ENCODE data around the gene TRIM9. TPM values are rescaled to one million over a fixed set of nuclear protein-coding genes. Genes with fewer than 3 reads are reported as not detected.

TRIM9 gene
- total RNA-seq, 2 experiments from 2014 or later = 1.7 to 2.3 TPM

- H3K27ac Mint-ChIP-seq = no peak overlapping the region
- H3K4me3 Mint-ChIP-seq = no peak overlapping the region
- no peaks in the 10 kb centered on the region for H3K4me1 Mint-ChIP-seq
- no peaks in the 10 kb centered on the region for H3K36me3 Mint-ChIP-seq
- no peak for ATAC-seq (ENCODE audit: low read depth)
- no peaks in the 10 kb centered on the region for H3K9me3 Mint-ChIP-seq
- POLR2A ChIA-PET = no interaction called here
- DNase-seq = no peak
- peaks cover 18% of the 10 kb centered on the region for H3K27me3 Mint-ChIP-seq
These were observed 162.1 kb downstream of the TRIM9 start for GRCh38 chr14:50932592-50933495.

- POLR2A ChIA-PET = no interaction called here
- Mint-ChIP-seq H3K27me3 (peaks cover 14% of the 10 kb centered on the region), H3K9me3 (no peaks in the 10 kb centered on the region), H3K4me1 (no peaks in the 10 kb centered on the region), H3K36me3 (no peaks in the 10 kb centered on the region), H3K4me3 (no peak overlapping the region), H3K27ac (no peak overlapping the region)
- no peak for DNase-seq
- ATAC-seq (ENCODE audit: low read depth) = no peak
These were observed 162.7 kb downstream of the TRIM9 start for GRCh38 chr14:50932156-50932555.

- H3K27me3 Mint-ChIP-seq = peaks cover 14% of the 10 kb centered on the region
- POLR2A ChIA-PET = no interaction called here
- DNase-seq (no peak), ATAC-seq (ENCODE audit: low read depth) (no peak)
- H3K36me3 Mint-ChIP-seq = no peaks in the 10 kb centered on the region
- H3K27ac Mint-ChIP-seq = no peak overlapping the region
- H3K9me3 Mint-ChIP-seq = no peaks in the 10 kb centered on the region
- no peak overlapping the region for H3K4me3 Mint-ChIP-seq
- peaks cover 1% of the 10 kb centered on the region for H3K4me1 Mint-ChIP-seq
These were observed 163.3 kb downstream of the TRIM9 start for GRCh38 chr14:50931559-50931958.

- ATAC-seq (ENCODE audit: low read depth) = no peak
- H3K36me3 Mint-ChIP-seq = no peaks in the 10 kb centered on the region
- H3K4me3 Mint-ChIP-seq = no peak overlapping the region
- H3K27me3 Mint-ChIP-seq = peaks cover 14% of the 10 kb centered on the region
- H3K27ac Mint-ChIP-seq = no peak overlapping the region
- H3K9me3 Mint-ChIP-seq = no peaks in the 10 kb centered on the region
- peaks cover 1% of the 10 kb centered on the region for H3K4me1 Mint-ChIP-seq
- no peak for DNase-seq
- POLR2A ChIA-PET = no interaction called here
These were observed 165.4 kb downstream of the TRIM9 start for GRCh38 chr14:50929506-50929905.

- DNase-seq = no peak
- no peak overlapping the region for H3K4me3 Mint-ChIP-seq
- peaks cover 1% of the 10 kb centered on the region for H3K4me1 Mint-ChIP-seq
- POLR2A ChIA-PET = no interaction called here
- peaks cover 14% of the 10 kb centered on the region for H3K27me3 Mint-ChIP-seq
- H3K9me3 Mint-ChIP-seq = no peaks in the 10 kb centered on the region
- no peak overlapping the region for H3K27ac Mint-ChIP-seq
- no peaks in the 10 kb centered on the region for H3K36me3 Mint-ChIP-seq
- no peak for ATAC-seq (ENCODE audit: low read depth)
These were observed 166.8 kb downstream of the TRIM9 start for GRCh38 chr14:50928002-50928635.

GRCh38 chr14:50926851-50927386 lies 168.0 kb downstream of the TRIM9 start:
- DNase-seq (no peak), ATAC-seq (ENCODE audit: low read depth) (no peak)
- Mint-ChIP-seq H3K36me3 (no peaks in the 10 kb centered on the region), H3K27ac (no peak overlapping the region), H3K4me1 (peaks cover 1% of the 10 kb centered on the region), H3K9me3 (no peaks in the 10 kb centered on the region), H3K4me3 (no peak overlapping the region), H3K27me3 (peaks cover 14% of the 10 kb centered on the region)
- POLR2A ChIA-PET = no interaction called here

Other genes starting within 250 kb of the TRIM9 start
- gene ABHD12B, start 223.1 kb downstream of the TRIM9 start, total RNA-seq = not detected
- gene PYGL, start 150.6 kb downstream of the TRIM9 start, total RNA-seq = under 1 TPM; 0.51 to 0.72 TPM
- 10 to 100 TPM; 43.3 to 44.6 TPM for gene TMX1, start 145.1 kb upstream of the TRIM9 start, total RNA-seq

Data from activated naive CD8-positive, alpha-beta T cell treated with anti-CD3 and anti-CD28 coated beads, Interleukin-2, amount 10 ng/mL, durations not matched to agents 7 days and 5 days (primary cell).